Coronary artery (tissue), 2 donors: ENCODE measurements around the gene MTHFD1L.
A peak's percentile ranks its signal among the peaks of the same experiment; 100 is the strongest.

Source experiments
- DNase-seq: peaks from one replicate; pipeline ENCODE4 v3.0.0-alpha.2; 2017; ENCODE audit warnings: low spot score
- H3K27ac ChIP-seq, 2 donors: fragments of 200-600 bp; sonication (generic); one replicate each; pipeline ENCODE4 v1.5.1; 2016 to 2019
- H3K4me3 ChIP-seq: fragments of 200-600 bp; sonication (generic); 2 replicates; pipeline ENCODE4 v1.5.1; 2016; ENCODE audit warnings: mild to moderate bottlenecking, moderate library complexity
- TF ChIP-seq, protein P1 (sequence below): fragments of 200-600 bp; sonication (generic); IDR thresholded peaks from one replicate; pipeline ENCODE4 v1.5.1; 2019; ENCODE audit warnings: antibody characterized with exemption

MTHFD1L gene

DNA sequence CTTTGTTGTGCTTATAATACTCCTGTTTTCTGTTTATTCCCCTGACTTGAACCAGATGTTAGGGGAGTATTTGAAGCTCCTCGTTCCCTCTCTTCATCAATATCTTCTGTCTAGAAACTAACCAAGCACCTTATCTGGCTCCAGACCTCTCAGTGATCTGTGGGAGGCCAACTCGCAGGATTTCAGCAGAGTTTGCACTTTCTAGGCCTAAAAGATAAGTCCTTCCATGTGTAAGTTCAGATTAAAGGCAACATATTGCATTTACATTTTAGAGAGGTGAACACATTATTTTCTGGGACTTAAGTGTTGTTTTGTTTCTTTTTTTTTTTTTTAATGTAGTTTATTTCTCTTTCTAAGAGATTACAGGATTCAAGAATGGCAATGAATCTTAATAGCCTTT is 234.8 kb downstream of the MTHFD1L start:
- TF ChIP-seq, protein P1, sequence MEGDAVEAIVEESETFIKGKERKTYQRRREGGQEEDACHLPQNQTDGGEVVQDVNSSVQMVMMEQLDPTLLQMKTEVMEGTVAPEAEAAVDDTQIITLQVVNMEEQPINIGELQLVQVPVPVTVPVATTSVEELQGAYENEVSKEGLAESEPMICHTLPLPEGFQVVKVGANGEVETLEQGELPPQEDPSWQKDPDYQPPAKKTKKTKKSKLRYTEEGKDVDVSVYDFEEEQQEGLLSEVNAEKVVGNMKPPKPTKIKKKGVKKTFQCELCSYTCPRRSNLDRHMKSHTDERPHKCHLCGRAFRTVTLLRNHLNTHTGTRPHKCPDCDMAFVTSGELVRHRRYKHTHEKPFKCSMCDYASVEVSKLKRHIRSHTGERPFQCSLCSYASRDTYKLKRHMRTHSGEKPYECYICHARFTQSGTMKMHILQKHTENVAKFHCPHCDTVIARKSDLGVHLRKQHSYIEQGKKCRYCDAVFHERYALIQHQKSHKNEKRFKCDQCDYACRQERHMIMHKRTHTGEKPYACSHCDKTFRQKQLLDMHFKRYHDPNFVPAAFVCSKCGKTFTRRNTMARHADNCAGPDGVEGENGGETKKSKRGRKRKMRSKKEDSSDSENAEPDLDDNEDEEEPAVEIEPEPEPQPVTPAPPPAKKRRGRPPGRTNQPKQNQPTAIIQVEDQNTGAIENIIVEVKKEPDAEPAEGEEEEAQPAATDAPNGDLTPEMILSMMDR: no peak
- no peak for DNase-seq
- Histone ChIP-seq H3K27ac (peak overlapping the region in 1 of 2 donors; percentile 2), H3K4me3 (no peak overlapping the region)

- Histone ChIP-seq H3K4me3 (no peak overlapping the region), H3K27ac (peak overlapping the region; percentile 2 to 78)
- no peak for DNase-seq
- TF ChIP-seq, protein P1: no peak
Observed at GRCh38 chr6:151101161-151101815, 235.8 kb downstream of the MTHFD1L start.

- Histone ChIP-seq H3K4me3 (no peak overlapping the region), H3K27ac (peak overlapping the region; percentile 2 to 78)
- no peak for DNase-seq
- TF ChIP-seq, protein P1: no peak
Observed at GRCh38 chr6:151101816-151102694, 236.6 kb downstream of the MTHFD1L start.

- no peak overlapping the region for H3K4me3 ChIP-seq
- no peak for DNase-seq
- TF ChIP-seq, protein P1: no peak
- no peak overlapping the region for H3K27ac ChIP-seq
Observed at GRCh38 chr6:151103266-151103665, 237.8 kb downstream of the MTHFD1L start.

DNA sequence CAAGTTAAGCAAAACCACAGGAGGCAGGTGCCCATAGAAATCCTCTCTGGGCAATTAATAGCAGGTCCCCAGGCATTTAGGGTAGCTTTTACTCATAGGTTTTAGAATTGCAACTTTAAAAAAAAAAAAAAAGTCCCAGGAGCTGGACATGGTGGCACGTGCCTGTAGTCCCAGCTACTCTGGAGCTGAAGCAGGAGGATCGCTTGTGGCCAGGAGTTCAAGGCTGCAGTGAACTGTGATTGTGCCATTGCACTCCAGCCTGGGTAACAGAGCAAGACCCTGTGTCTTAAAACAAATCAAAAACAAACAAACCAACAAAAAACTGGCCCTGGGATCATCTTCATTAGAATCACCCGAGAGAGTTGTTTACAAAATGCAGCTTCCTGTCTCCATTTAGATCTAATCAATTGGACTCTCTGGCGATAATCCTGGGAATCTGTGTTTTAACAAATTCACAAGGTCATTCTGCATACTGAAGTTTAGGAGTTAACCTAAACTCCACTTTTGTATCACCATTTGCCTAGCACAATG is 242.5 kb downstream of the MTHFD1L start:
- TF ChIP-seq, protein P1: no peak
- Histone ChIP-seq H3K4me3 (no peak overlapping the region), H3K27ac (no peak overlapping the region)
- no peak for DNase-seq

DNA sequence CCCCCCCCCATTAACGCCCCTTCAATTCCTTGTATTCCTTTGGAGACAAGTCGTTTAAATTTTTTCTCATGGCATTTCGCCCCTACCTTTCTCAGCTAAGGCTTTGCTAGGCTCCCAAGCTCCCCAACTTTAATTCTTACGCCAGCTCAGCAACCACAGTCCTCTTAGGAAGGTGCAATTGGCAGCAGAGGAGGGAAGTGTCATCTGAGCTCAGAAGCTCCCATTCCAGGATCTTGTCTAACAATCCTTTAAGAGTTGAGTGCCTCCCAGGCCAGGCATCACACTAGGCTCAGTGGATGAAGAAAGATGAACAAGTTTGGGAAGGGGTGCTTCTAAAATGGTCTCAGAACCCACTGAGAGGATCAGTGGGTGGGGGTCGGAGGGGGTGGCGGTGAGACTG is 243.0 kb downstream of the MTHFD1L start:
- DNase-seq: no peak
- H3K4me3 ChIP-seq: no peak overlapping the region
- TF ChIP-seq, protein P1: no peak
- no peak overlapping the region for H3K27ac ChIP-seq
